Renal cortex interstitium (tissue), 15 donors: Measurements from ENCODE around the gene LCMT2. TPM values are rescaled to one million over a fixed set of nuclear protein-coding genes. Genes with fewer than 3 reads are reported as not detected.

Experiments
- DNase-seq, 11 donors: peaks; one replicate each; pipeline ENCODE4 v3.0.0-alpha.2; 2013; ENCODE audit warnings: low read depth in 9 of 11, low spot score in 4 of 11; ENCODE audit errors: extremely low read depth in 1 of 11
- long read RNA-seq, 16 experiments: transcript quantifications; one replicate each; lab custom pipeline, GENCODE V29; 2026
- polyA plus RNA-seq, 3 donors: library from polyadenylated mRNA; unstranded; fragments of 120-200 nt; gene quantifications; one replicate each; pipeline ENCODE4 v1.2.1, GENCODE V29; 2013; ENCODE audit not compliant: insufficient read length in 3 of 3

LCMT2 gene
- polyA plus RNA-seq, result 10 to 100 TPM; 10.7 to 14.0 (median 12.5) TPM
- long read RNA-seq, donor 1, full-length matches to known transcripts, result 13 of 13 reads
- long read RNA-seq, donor 1, partial matches to known transcripts, result 0 of 13 reads
- long read RNA-seq, donor 1, other reads (novel, unspliced or antisense), result 0 of 13 reads
- long read RNA-seq, donor 2, full-length matches to known transcripts, result 14 of 14 reads
- long read RNA-seq, donor 2, partial matches to known transcripts, result 0 of 14 reads
- long read RNA-seq, donor 2, other reads (novel, unspliced or antisense), result 0 of 14 reads
- long read RNA-seq, donor 3, full-length matches to known transcripts, result 21 of 35 reads
- long read RNA-seq, donor 3, partial matches to known transcripts, result 0 of 35 reads
- long read RNA-seq, donor 3, other reads (novel, unspliced or antisense), result 14 of 35 reads
- long read RNA-seq, donor 4, full-length matches to known transcripts, result 12 of 12 reads
- long read RNA-seq, donor 4, partial matches to known transcripts, result 0 of 12 reads
- long read RNA-seq, donor 4, other reads (novel, unspliced or antisense), result 0 of 12 reads
- long read RNA-seq, donor 5, result 0 reads
- long read RNA-seq, donor 6, full-length matches to known transcripts, result 20 of 20 reads
- long read RNA-seq, donor 6, partial matches to known transcripts, result 0 of 20 reads
- long read RNA-seq, donor 6, other reads (novel, unspliced or antisense), result 0 of 20 reads
- long read RNA-seq, donor 7, full-length matches to known transcripts, result 26 of 26 reads
- long read RNA-seq, donor 7, partial matches to known transcripts, result 0 of 26 reads
- long read RNA-seq, donor 7, other reads (novel, unspliced or antisense), result 0 of 26 reads
- long read RNA-seq, donor 8, result 0 reads
- long read RNA-seq, donor 9, full-length matches to known transcripts, result 11 of 11 reads
- long read RNA-seq, donor 9, partial matches to known transcripts, result 0 of 11 reads
- long read RNA-seq, donor 9, other reads (novel, unspliced or antisense), result 0 of 11 reads
- long read RNA-seq, donor 10, full-length matches to known transcripts, result 27 of 38 reads
- long read RNA-seq, donor 10, partial matches to known transcripts, result 6 of 38 reads
- long read RNA-seq, donor 10, other reads (novel, unspliced or antisense), result 5 of 38 reads
- long read RNA-seq, donor 11, full-length matches to known transcripts, result 12 of 12 reads
- long read RNA-seq, donor 11, partial matches to known transcripts, result 0 of 12 reads
- long read RNA-seq, donor 11, other reads (novel, unspliced or antisense), result 0 of 12 reads
- long read RNA-seq, donor 12, full-length matches to known transcripts, result 8 of 13 reads
- long read RNA-seq, donor 12, partial matches to known transcripts, result 0 of 13 reads
- long read RNA-seq, donor 12, other reads (novel, unspliced or antisense), result 5 of 13 reads
- long read RNA-seq, donor 13, result 0 reads
- long read RNA-seq, donor 14, full-length matches to known transcripts, result 14 of 20 reads
- long read RNA-seq, donor 14, partial matches to known transcripts, result 6 of 20 reads
- long read RNA-seq, donor 14, other reads (novel, unspliced or antisense), result 0 of 20 reads
- long read RNA-seq, donor 15, full-length matches to known transcripts, result 9 of 9 reads
- long read RNA-seq, donor 15, partial matches to known transcripts, result 0 of 9 reads
- long read RNA-seq, donor 15, other reads (novel, unspliced or antisense), result 0 of 9 reads
- long read RNA-seq, donor 16, full-length matches to known transcripts, result 51 of 71 reads
- long read RNA-seq, donor 16, partial matches to known transcripts, result 7 of 71 reads
- long read RNA-seq, donor 16, other reads (novel, unspliced or antisense), result 13 of 71 reads

- peak; percentile 92 to 97 (median 95) for DNase-seq
Observed at GRCh38 chr15:43329960-43330779, at the start of gene LCMT2. Gene LCMT2 (minus strand): TSS chr15:43330573. CDS start chr15:43330489, 84 bp downstream.

- no peak for DNase-seq
Observed at GRCh38 chr15:43378601-43379000, 48.2 kb upstream of the LCMT2 start.

- no peak for DNase-seq
Observed at GRCh38 chr15:43376017-43376705, 45.8 kb upstream of the LCMT2 start.

GRCh38 chr15:43370975-43371974 lies 40.9 kb upstream of the LCMT2 start, which contains the start of the genes TUBGCP4 and ZSCAN29:
Gene TUBGCP4 (plus strand): TSS chr15:43371101. CDS start chr15:43371355, 254 bp downstream.
Gene ZSCAN29 (minus strand): TSS chr15:43371043. CDS start chr15:43369913, 1,130 bp downstream.
- peak; percentile 44 to 85 (median 77) for DNase-seq

- peak in 10 of 11 donors; percentile 22 to 59 (median 40) for DNase-seq
Observed at GRCh38 chr15:43370310-43370974, 40.1 kb upstream of the LCMT2 start.

GRCh38 chr15:43361313-43361903 lies 31.0 kb upstream of the LCMT2 start:
- DNase-seq, result no peak

GRCh38 chr15:43360821-43361220 lies 30.4 kb upstream of the LCMT2 start:
- DNase-seq, result no peak

GRCh38 chr15:43352693-43353382 lies 22.5 kb upstream of the LCMT2 start:
- DNase-seq, result no peak

- DNase-seq, result no peak
Observed at GRCh38 chr15:43347114-43347513, 16.7 kb upstream of the LCMT2 start.

- no peak for DNase-seq
Observed at GRCh38 chr15:43346305-43346704, 15.9 kb upstream of the LCMT2 start.

- no peak for DNase-seq
Observed at GRCh38 chr15:43330780-43331087, 361 bp upstream of the LCMT2 start.

GRCh38 chr15:43329217-43329959 lies 985 bp downstream of the LCMT2 start:
- DNase-seq, result peak in 3 of 11 donors; percentile 4 to 12 (median 5)

GRCh38 chr15:43325039-43325684 lies 5.2 kb downstream of the LCMT2 start:
- no peak for DNase-seq
